HG02852 (cell line): ENCODE data around the gene TMED1.

Experiments used
- ATAC-seq: cut with Tn5 transposase; IDR thresholded peaks from one replicate; pipeline ENCODE4 v1.9.1; 2021; ENCODE audit warnings: mild to moderate bottlenecking, moderate library complexity; ENCODE audit not compliant: unreplicated experiment

TMED1 gene

GRCh38 chr19:10832939-10833296 lies 3.1 kb downstream of the TMED1 start:
- ATAC-seq: no peak

DNA sequence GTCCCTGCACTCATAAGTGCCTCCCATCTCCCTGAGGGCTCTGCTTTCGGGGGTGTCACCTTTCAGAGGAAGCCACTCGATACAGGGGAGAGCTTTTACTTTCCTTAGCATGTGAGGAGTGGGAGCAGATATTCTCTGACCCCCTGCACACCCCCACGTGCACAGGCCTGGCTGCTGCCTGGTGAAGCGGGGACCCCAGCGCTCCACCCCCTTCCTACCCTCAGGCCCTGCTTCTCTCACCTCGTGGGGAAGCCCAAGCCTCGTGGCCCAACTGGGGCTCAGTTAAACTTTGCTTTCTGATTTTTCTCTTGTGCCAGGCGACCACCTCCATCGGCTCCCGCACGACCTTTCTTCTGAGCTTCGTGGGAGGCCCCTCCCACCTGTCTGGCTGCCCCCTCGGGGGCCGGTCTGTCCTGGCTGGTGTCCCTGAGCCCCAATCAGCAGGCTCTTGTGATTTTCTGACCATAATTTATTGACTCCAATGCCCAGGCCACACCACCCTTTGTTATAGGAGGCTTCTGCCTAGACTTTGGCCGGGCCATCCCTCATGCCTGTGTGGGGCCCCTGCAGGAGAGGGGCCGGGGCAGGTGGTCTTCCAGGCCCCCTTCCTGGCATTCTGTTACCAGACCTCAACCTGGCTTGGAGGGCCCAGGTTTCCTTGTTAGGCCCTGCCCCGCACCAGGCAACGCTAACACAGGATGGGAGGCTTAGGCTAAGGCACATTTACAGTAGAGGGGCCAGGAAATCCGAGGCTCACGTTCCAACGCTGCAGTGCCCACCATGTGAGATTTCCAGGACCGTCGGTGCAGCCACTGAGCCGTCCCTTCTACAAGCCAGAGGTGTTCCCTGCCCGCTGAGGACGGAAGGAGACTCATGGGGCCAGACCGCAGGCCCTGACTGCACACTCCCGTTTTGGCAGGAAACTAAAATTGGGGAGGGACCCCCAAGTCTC lies 3.7 kb downstream of the TMED1 start:
- no peak for ATAC-seq

- ATAC-seq: no peak
These were observed 4.9 kb downstream of the TMED1 start for GRCh38 chr19:10830931-10831779.

GRCh38 chr19:10830370-10830769 lies 5.6 kb downstream of the TMED1 start:
- ATAC-seq: no peak

- no peak for ATAC-seq
These were observed 6.0 kb downstream of the TMED1 start for GRCh38 chr19:10829967-10830366.

DNA sequence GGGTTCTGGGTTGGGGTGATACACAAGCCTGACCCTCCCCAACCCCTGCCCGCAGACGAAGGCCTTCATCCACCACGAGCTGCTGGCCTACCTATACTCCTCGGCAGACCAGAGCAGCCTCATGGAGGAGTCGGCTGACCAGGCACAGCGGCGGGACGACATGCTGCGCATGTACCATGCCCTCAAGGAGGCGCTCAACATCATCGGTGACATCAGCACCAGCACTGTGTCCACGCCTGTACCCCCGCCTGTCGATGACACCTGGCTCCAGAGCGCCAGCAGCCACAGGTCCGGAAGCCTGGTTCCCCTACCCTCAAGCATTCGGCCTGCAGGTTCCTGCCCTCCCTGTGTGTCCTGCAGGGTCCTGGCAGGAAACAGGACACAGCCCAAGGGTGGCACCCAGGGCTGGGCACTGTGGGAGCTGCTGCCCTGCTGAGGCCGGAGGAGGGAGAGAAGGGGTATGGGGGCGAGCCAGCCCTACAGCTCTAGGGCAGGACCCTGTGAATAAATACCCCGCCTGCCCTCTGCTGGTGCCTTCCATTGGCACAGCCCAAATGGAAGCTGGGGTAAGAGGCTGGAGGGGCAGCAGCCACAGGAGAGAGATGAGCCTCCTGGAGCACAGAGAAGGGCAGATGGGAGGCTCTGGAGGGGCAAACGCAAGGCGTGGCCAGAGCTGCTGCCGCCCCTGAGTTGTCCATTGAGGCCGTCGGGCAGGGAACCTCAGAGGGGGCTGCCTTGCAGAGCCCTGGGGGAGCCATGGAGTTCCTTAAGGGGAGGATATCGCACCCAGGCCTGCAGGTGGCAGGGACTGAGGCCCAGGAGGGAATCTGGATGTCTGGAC lies 6.8 kb downstream of the TMED1 start:
- no peak for ATAC-seq

DNA sequence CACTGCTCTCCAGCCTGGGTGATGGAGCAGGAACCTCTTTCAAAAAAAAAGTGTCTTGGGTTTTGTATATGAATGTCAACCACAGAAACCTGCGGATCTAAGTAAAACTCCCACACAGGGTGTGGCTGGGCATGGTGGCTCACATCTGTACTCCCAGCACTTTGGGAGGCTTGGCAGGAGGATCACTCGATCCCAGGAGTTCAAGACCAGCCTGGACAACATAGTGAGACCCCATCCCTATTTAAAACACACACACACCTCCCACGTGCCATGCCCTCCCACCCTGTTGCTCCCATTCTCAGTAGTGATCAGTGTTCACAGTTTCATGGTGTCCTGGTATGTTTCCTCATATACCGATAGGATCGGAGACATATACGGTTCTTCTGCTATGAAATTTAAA lies 9.2 kb downstream of the TMED1 start:
- ATAC-seq: no peak

DNA sequence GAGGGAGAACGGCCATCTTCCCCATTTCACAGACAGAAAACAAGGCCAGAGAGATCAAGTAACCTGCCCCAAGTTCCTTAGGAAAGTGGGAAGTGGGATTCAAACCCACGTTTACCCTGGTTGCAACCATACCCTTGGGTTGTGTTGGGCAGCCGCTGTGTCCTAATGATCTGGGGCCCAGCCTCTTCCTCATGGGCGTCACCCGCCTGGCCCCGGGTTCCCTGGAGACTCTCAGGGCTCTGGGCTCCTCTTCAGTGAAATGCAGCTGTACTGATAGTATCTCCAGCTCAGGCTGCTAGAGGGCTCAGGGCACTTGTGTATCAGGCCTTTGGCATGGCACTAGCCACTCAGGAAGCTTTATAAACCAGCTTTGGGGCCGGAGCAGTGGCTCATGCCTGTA lies 9.8 kb downstream of the TMED1 start:
- no peak for ATAC-seq

GRCh38 chr19:10823690-10824089 lies 12.3 kb downstream of the TMED1 start:
- ATAC-seq: no peak

- no peak for ATAC-seq
These were observed 15.8 kb downstream of the TMED1 start for GRCh38 chr19:10820173-10820572.

DNA sequence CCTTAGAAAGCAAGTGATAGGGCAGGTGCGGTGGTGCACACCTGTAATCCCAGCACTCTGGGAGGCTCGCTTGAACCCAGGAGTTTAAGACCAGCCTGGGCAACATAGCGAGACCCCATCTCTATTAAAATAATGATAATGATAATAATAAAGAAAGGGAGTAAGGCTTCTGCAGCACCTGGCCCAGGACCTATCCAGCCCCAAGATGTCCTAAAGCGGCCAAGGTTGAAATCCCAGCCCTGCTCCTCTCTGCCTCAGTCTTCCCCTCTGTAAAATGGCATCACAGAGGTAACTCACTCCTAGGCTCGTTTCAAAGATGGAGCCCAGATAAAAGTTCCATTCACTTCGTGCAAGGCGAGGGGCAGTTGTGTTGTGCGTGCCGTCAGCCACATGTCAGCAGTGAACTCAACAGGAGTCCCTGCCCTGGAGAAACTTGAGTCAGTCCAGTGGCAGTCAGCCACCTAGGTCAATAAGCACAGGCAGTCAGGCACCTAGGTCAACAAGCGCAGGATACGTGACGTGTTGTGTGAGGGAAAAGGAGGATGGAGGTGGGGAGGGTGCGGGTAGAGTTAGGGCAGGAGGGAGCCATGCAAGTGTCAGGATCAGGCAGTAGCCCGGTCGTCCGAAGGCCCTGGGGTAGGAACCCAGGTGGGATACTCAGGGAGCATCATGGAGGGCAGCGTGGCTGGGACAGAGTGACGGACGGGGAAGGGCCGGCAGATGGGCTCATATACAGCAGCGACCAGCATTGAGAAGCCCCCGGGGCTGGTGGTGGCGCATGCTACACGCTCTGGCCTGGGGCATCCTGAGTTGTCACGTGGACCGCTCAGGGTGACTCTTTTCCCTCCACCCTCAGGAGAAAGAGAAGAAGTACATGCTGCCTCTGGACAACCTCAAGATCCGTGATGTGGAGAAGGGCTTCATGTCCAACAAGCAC lies 16.6 kb downstream of the TMED1 start:
- ATAC-seq: no peak

GRCh38 chr19:10818301-10819123 lies 17.5 kb downstream of the TMED1 start:
- ATAC-seq: no peak

DNA sequence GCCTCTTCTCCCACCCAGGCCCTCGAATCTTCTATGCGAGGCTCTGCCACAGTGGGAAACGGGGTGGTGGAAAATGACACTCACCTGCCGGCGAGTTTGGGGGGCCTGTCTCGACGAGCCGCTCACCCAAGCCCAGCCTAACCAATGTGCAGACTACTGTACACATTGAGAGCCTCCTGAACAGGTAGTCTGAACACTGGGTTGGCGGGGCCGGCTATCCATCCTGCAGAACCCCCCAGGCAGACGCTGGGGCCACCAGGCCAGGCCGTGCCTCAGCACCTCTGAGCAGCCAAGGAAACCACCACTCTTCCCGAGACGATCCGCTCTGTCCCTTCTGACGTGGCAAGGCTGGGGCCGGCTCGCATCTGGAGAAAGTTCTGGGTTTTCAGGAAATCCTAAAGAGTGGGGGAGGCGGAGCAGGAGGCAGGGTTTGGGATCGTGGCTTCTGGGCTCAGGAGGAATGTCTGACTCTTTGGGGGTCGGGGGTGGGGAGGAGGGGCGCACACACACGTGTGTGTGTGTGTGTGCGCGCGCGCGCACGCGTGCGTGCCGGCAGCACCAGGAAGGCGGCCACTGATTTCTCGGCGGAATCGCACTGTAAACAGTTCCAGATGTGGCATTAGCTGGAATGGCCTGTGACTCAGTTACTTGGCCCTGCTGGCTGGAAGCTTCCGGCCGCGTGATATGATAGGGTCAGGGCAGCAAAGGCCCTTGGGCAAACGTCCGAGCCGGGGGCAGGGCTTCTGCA lies 18.5 kb downstream of the TMED1 start:
- ATAC-seq: no peak

DNA sequence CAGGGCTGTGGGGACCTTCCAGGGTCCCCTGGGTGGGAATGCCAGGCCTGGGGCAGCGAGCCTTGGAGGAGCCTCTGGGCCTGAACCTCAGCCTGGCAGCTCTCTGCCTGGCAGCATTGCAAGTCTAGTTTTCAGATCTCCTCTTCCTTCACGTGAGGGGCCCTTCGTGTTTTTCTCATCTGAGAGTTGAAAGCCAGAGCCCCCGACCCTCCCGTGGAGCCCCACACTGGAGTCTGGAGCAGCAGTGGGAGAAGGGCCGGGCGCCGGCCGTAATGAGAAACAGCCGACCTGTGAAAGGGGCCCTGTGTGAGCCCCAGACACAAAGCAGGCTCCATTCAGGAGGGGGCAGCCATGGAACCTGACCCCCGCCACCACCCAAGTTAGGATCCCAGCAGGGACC lies 19.3 kb downstream of the TMED1 start:
- ATAC-seq: no peak

- ATAC-seq: no peak
These were observed 19.9 kb downstream of the TMED1 start for GRCh38 chr19:10815969-10816644.

GRCh38 chr19:10815007-10815536 lies 20.9 kb downstream of the TMED1 start:
- no peak for ATAC-seq

DNA sequence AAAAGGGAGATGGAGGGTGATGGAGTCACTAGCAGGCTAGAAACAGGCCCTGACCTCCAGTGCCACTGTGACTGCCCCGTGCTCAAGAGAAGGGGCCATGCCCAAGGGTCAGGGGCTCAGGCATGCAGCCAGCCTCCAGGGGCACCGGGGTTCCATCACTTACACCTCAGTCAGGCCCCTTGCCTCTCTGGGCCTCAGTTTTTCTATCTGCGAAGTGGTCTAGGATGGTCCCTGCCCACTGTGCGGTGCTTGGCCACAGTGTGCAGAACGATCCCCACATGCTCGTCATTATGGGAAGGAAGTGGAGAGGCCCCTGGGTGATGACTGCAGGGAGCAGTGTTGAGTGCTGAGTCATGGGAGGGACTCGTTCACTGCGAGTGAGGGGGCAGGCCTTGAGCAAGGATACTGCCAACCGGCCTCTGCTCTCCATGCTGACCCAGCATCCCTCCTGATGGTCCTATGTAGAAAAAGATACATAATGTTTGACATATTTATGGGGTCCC lies 23.1 kb downstream of the TMED1 start:
- no peak for ATAC-seq
